ENCODE data around the gene PRKAR2A.
"Not testable (repeated sequence)": the region's sequence is repeated elsewhere in the genome, so short reads cannot be mapped to it uniquely, and the experiment has no call there.

Gene PRKAR2A

GRCh38 chr3:48835650-48836366, 11.9 kb downstream of the PRKAR2A start:
- DNase-seq (ENCODE audit: low read depth in 2 of 2), result no peak

- no peak for DNase-seq (ENCODE audit: low read depth in 2 of 2)
Measured at GRCh38 chr3:48832684-48833083, 15.0 kb downstream of the PRKAR2A start.

- no peak for DNase-seq (ENCODE audit: low read depth in 2 of 2)
Measured at GRCh38 chr3:48830715-48831114, 17.0 kb downstream of the PRKAR2A start.

GRCh38 chr3:48829525-48829924, 18.1 kb downstream of the PRKAR2A start:
- DNase-seq (ENCODE audit: low read depth in 2 of 2), result not testable (repeated sequence)

- DNase-seq (ENCODE audit: low read depth in 2 of 2), result not testable (repeated sequence)
Measured at GRCh38 chr3:48827874-48828273, 19.8 kb downstream of the PRKAR2A start.

- no peak for DNase-seq (ENCODE audit: low read depth in 2 of 2)
Measured at GRCh38 chr3:48826451-48826850, 21.2 kb downstream of the PRKAR2A start.

GRCh38 chr3:48820612-48821324, 26.9 kb downstream of the PRKAR2A start:
- DNase-seq (ENCODE audit: low read depth in 2 of 2), result no peak

- DNase-seq (ENCODE audit: low read depth in 2 of 2), result no peak
Measured at GRCh38 chr3:48819234-48820221, 28.1 kb downstream of the PRKAR2A start.

GRCh38 chr3:48811524-48811923, 36.1 kb downstream of the PRKAR2A start:
- DNase-seq (ENCODE audit: low read depth in 2 of 2), result no peak

GRCh38 chr3:48804930-48805329, 42.7 kb downstream of the PRKAR2A start:
- no peak for DNase-seq (ENCODE audit: low read depth in 2 of 2)

GRCh38 chr3:48800831-48801230, 46.8 kb downstream of the PRKAR2A start:
- not testable (repeated sequence) for DNase-seq (ENCODE audit: low read depth in 2 of 2)

GRCh38 chr3:48798998-48799397, 48.7 kb downstream of the PRKAR2A start:
- DNase-seq (ENCODE audit: low read depth in 2 of 2), result no peak

GRCh38 chr3:48797626-48798025, 50.0 kb downstream of the PRKAR2A start:
- no peak for DNase-seq (ENCODE audit: low read depth in 2 of 2)

- DNase-seq (ENCODE audit: low read depth in 2 of 2), result no peak
Measured at GRCh38 chr3:48795997-48796732, 51.5 kb downstream of the PRKAR2A start.

- DNase-seq (ENCODE audit: low read depth in 2 of 2), result not testable (repeated sequence)
Measured at GRCh38 chr3:48793484-48793883, 54.2 kb downstream of the PRKAR2A start.

- DNase-seq (ENCODE audit: low read depth in 2 of 2), result no peak
Measured at GRCh38 chr3:48789665-48790064, 58.0 kb downstream of the PRKAR2A start.

GRCh38 chr3:48788544-48789162, 59.0 kb downstream of the PRKAR2A start:
- DNase-seq (ENCODE audit: low read depth in 2 of 2), result no peak

GRCh38 chr3:48784426-48785120, 63.1 kb downstream of the PRKAR2A start:
- DNase-seq (ENCODE audit: low read depth in 2 of 2), result no peak

- DNase-seq (ENCODE audit: low read depth in 2 of 2), result no peak
Measured at GRCh38 chr3:48783304-48783703, 64.4 kb downstream of the PRKAR2A start.

- DNase-seq (ENCODE audit: low read depth in 2 of 2), result no peak
Measured at GRCh38 chr3:48782046-48782445, 65.6 kb downstream of the PRKAR2A start.
